Suppressor macrophage treated with lipopolysaccharide for 4 hours (primary cell): ENCODE results near the gene ACTL8.

Source experiments
- DNase-seq: peaks from one replicate; pipeline ENCODE4 v3.0.0-alpha.2; 2020

Gene ACTL8

GRCh38 chr1:17773591-17774326, 18.6 kb downstream of the ACTL8 start:
- DNase-seq: no peak

GRCh38 chr1:17774452-17774851, 19.3 kb downstream of the ACTL8 start:
- DNase-seq: no peak

- no peak for DNase-seq
Observed at GRCh38 chr1:17775796-17776195, 20.7 kb downstream of the ACTL8 start.

- no peak for DNase-seq
Observed at GRCh38 chr1:17776426-17776825, 21.3 kb downstream of the ACTL8 start.

GRCh38 chr1:17777330-17777729, 22.2 kb downstream of the ACTL8 start:
- DNase-seq: no peak

- DNase-seq: no peak
Observed at GRCh38 chr1:17777818-17778217, 22.7 kb downstream of the ACTL8 start.

GRCh38 chr1:17780916-17781315, 25.8 kb downstream of the ACTL8 start:
- DNase-seq: no peak

GRCh38 chr1:17789926-17790325, 34.8 kb downstream of the ACTL8 start:
- no peak for DNase-seq

GRCh38 chr1:17790383-17791054, 35.4 kb downstream of the ACTL8 start:
- no peak for DNase-seq

GRCh38 chr1:17791055-17791390, 35.9 kb downstream of the ACTL8 start:
- no peak for DNase-seq

- no peak for DNase-seq
Observed at GRCh38 chr1:17791480-17791879, 36.3 kb downstream of the ACTL8 start.

GRCh38 chr1:17792421-17792820, 37.3 kb downstream of the ACTL8 start:
- no peak for DNase-seq

GRCh38 chr1:17795081-17795809, 40.1 kb downstream of the ACTL8 start:
- no peak for DNase-seq

- no peak for DNase-seq
Observed at GRCh38 chr1:17795836-17796645, 40.9 kb downstream of the ACTL8 start.

GRCh38 chr1:17797478-17797877, 42.3 kb downstream of the ACTL8 start:
- no peak for DNase-seq

- no peak for DNase-seq
Observed at GRCh38 chr1:17798011-17798410, 42.9 kb downstream of the ACTL8 start.

GRCh38 chr1:17798799-17799382, 43.8 kb downstream of the ACTL8 start:
- DNase-seq: no peak

- DNase-seq: no peak
Observed at GRCh38 chr1:17799642-17800041, 44.5 kb downstream of the ACTL8 start.

GRCh38 chr1:17802164-17802563, 47.0 kb downstream of the ACTL8 start:
- no peak for DNase-seq

- no peak for DNase-seq
Observed at GRCh38 chr1:17802945-17803344, 47.8 kb downstream of the ACTL8 start.

GRCh38 chr1:17805869-17806684, 50.9 kb downstream of the ACTL8 start:
- DNase-seq: no peak

- no peak for DNase-seq
Observed at GRCh38 chr1:17808816-17809215, 53.7 kb downstream of the ACTL8 start.
